Glomerular endothelial cell (primary cell): ENCODE measurements around the gene PCDH9. TPM values are rescaled to one million over a fixed set of nuclear protein-coding genes. Genes with fewer than 3 reads are reported as not detected.

Experiments
- DNase-seq: peaks from one replicate; pipeline ENCODE4 v3.0.0-alpha.2; 2011; ENCODE audit warnings: low read depth, low spot score; ENCODE audit errors: extremely low read depth
- total RNA-seq: library from RNA; depleted of rRNA; stranded (reverse); fragments of >200 nt; gene quantifications from 2 replicates; pipeline ENCODE4 v1.2.3, GENCODE V29; 2015

Gene PCDH9
- total RNA-seq, 1 donor from 2014 or later, result 5.3 TPM

- no peak for DNase-seq
Measured at GRCh38 chr13:66859934-66860877, 369.9 kb downstream of the PCDH9 start.

- DNase-seq, result no peak
Measured at GRCh38 chr13:66859078-66859477, 371.1 kb downstream of the PCDH9 start.

GRCh38 chr13:66858163-66858562 is 372.0 kb downstream of the PCDH9 start:
- no peak for DNase-seq

GRCh38 chr13:66855131-66855530 is 375.0 kb downstream of the PCDH9 start:
- DNase-seq, result no peak

- DNase-seq, result no peak
Measured at GRCh38 chr13:66853564-66853963, 376.6 kb downstream of the PCDH9 start.

- DNase-seq, result no peak
Measured at GRCh38 chr13:66849706-66850105, 380.4 kb downstream of the PCDH9 start.

GRCh38 chr13:66847541-66847940 is 382.6 kb downstream of the PCDH9 start:
- no peak for DNase-seq

GRCh38 chr13:66845393-66845792 is 384.7 kb downstream of the PCDH9 start:
- no peak for DNase-seq

- no peak for DNase-seq
Measured at GRCh38 chr13:66844933-66845332, 385.2 kb downstream of the PCDH9 start.

GRCh38 chr13:66842766-66843165 is 387.4 kb downstream of the PCDH9 start:
- no peak for DNase-seq

GRCh38 chr13:66840621-66841020 is 389.5 kb downstream of the PCDH9 start:
- no peak for DNase-seq

GRCh38 chr13:66837246-66837645 is 392.9 kb downstream of the PCDH9 start:
- no peak for DNase-seq

- peak; percentile 12 for DNase-seq
Measured at GRCh38 chr13:66835040-66835628, 395.0 kb downstream of the PCDH9 start.

- no peak for DNase-seq
Measured at GRCh38 chr13:66830940-66831716, 399.0 kb downstream of the PCDH9 start.

- DNase-seq, result no peak
Measured at GRCh38 chr13:66829803-66830202, 400.3 kb downstream of the PCDH9 start.

GRCh38 chr13:66826398-66826797 is 403.7 kb downstream of the PCDH9 start:
- DNase-seq, result no peak

- no peak for DNase-seq
Measured at GRCh38 chr13:66821551-66821950, 408.6 kb downstream of the PCDH9 start.

- DNase-seq, result no peak
Measured at GRCh38 chr13:66811455-66811854, 418.7 kb downstream of the PCDH9 start.

- no peak for DNase-seq
Measured at GRCh38 chr13:66809485-66809884, 420.7 kb downstream of the PCDH9 start.

GRCh38 chr13:66807251-66807650 is 422.9 kb downstream of the PCDH9 start:
- no peak for DNase-seq

- DNase-seq, result no peak
Measured at GRCh38 chr13:66805657-66806056, 424.5 kb downstream of the PCDH9 start.
